ENCODE measurements around the gene TOP3A. TPM values are rescaled to one million over a fixed set of nuclear protein-coding genes. Genes with fewer than 3 reads are reported as not detected.

TOP3A gene
- total and polyA plus RNA-seq, 2 of the 13 experiments (the other 11 are each of a cell fraction or from before 2014, with no cell fraction given): 16.9 to 36.8 TPM

- TF ChIP-seq, protein P1, sequence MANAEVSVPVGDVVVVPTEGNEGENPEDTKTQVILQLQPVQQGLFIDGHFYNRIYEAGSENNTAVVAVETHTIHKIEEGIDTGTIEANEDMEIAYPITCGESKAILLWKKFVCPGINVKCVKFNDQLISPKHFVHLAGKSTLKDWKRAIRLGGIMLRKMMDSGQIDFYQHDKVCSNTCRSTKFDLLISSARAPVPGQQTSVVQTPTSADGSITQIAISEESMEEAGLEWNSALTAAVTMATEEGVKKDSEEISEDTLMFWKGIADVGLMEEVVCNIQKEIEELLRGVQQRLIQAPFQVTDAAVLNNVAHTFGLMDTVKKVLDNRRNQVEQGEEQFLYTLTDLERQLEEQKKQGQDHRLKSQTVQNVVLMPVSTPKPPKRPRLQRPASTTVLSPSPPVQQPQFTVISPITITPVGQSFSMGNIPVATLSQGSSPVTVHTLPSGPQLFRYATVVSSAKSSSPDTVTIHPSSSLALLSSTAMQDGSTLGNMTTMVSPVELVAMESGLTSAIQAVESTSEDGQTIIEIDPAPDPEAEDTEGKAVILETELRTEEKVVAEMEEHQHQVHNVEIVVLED (CRISPR knock-in tag; IDR thresholded peaks at IDR 0.05; ENCODE audit: borderline replicate concordance): peak; percentile 64; the same call in 1 of the 2 replicates
- TF ChIP-seq, protein P2, sequence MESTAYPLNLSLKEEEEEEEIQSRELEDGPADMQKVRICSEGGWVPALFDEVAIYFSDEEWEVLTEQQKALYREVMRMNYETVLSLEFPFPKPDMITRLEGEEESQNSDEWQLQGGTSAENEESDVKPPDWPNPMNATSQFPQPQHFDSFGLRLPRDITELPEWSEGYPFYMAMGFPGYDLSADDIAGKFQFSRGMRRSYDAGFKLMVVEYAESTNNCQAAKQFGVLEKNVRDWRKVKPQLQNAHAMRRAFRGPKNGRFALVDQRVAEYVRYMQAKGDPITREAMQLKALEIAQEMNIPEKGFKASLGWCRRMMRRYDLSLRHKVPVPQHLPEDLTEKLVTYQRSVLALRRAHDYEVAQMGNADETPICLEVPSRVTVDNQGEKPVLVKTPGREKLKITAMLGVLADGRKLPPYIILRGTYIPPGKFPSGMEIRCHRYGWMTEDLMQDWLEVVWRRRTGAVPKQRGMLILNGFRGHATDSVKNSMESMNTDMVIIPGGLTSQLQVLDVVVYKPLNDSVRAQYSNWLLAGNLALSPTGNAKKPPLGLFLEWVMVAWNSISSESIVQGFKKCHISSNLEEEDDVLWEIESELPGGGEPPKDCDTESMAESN (CRISPR knock-in tag; conservative IDR thresholded peaks at IDR 0.05): no peak
- TF ChIP-seq HNRNPLL (IDR thresholded peaks at IDR 0.05; ENCODE audit: low read depth, low read length, poor library complexity, severe bottlenecking) (peak; percentile 43), ZNF143 (CRISPR knock-in tag; IDR thresholded peaks at IDR 0.05) (peak; percentile 91), SMAD3 (CRISPR knock-in tag; IDR thresholded peaks at IDR 0.05) (no peak), HMGXB3 (CRISPR knock-in tag; IDR thresholded peaks at IDR 0.05; ENCODE audit: borderline replicate concordance) (no peak), ZBTB37 (CRISPR knock-in tag; IDR thresholded peaks at IDR 0.05) (no peak), MXD4 (CRISPR knock-in tag; IDR thresholded peaks at IDR 0.05) (no peak), GLI4 (CRISPR knock-in tag; IDR thresholded peaks at IDR 0.05; ENCODE audit: borderline replicate concordance) (no peak), ZMAT3 (CRISPR knock-in tag; conservative IDR thresholded peaks at IDR 0.05) (no peak), SALL2 (CRISPR knock-in tag; IDR thresholded peaks at IDR 0.05) (no peak), KDM3A (CRISPR knock-in tag; IDR thresholded peaks at IDR 0.05; ENCODE audit: low read depth) (0 out of 2 replicates have a peak, but pooled peaks have one; percentile 28), GABPB1 (CRISPR knock-in tag; IDR thresholded peaks at IDR 0.05) (peak; percentile 82), ZNF768 (CRISPR knock-in tag; IDR thresholded peaks at IDR 0.05) (no peak), CERS6 (CRISPR knock-in tag; IDR thresholded peaks at IDR 0.05) (no peak), SP2 (CRISPR knock-in tag; IDR thresholded peaks at IDR 0.05) (peak; percentile 90), ERF (CRISPR knock-in tag; IDR thresholded peaks at IDR 0.05) (peak; percentile 21; the same call in 1 of the 2 replicates)
- TF ChIP-seq, protein P3, sequence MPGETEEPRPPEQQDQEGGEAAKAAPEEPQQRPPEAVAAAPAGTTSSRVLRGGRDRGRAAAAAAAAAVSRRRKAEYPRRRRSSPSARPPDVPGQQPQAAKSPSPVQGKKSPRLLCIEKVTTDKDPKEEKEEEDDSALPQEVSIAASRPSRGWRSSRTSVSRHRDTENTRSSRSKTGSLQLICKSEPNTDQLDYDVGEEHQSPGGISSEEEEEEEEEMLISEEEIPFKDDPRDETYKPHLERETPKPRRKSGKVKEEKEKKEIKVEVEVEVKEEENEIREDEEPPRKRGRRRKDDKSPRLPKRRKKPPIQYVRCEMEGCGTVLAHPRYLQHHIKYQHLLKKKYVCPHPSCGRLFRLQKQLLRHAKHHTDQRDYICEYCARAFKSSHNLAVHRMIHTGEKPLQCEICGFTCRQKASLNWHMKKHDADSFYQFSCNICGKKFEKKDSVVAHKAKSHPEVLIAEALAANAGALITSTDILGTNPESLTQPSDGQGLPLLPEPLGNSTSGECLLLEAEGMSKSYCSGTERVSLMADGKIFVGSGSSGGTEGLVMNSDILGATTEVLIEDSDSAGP (CRISPR knock-in tag; IDR thresholded peaks at IDR 0.05; ENCODE audit: borderline replicate concordance): no peak
These were observed 89.6 kb downstream of the TOP3A start, which contains the start of gene LLGL1 (continued) for GRCh38 chr17:18225121-18225641.

Data from HepG2 (cell line).